NOMO-1 (cell line): ENCODE data around the gene ABCC6.
"Not testable (repeated sequence)": the region's sequence is repeated elsewhere in the genome, so short reads cannot be mapped to it uniquely, and the experiment has no call there.

ENCODE experiments used
- DNase-seq, 2 experiments: peaks; one replicate each; lab custom pipeline; 2025; ENCODE audit not compliant: unreplicated experiment in 2 of 2; lab: John Stamatoyannopoulos, UW

ABCC6 gene

DNA sequence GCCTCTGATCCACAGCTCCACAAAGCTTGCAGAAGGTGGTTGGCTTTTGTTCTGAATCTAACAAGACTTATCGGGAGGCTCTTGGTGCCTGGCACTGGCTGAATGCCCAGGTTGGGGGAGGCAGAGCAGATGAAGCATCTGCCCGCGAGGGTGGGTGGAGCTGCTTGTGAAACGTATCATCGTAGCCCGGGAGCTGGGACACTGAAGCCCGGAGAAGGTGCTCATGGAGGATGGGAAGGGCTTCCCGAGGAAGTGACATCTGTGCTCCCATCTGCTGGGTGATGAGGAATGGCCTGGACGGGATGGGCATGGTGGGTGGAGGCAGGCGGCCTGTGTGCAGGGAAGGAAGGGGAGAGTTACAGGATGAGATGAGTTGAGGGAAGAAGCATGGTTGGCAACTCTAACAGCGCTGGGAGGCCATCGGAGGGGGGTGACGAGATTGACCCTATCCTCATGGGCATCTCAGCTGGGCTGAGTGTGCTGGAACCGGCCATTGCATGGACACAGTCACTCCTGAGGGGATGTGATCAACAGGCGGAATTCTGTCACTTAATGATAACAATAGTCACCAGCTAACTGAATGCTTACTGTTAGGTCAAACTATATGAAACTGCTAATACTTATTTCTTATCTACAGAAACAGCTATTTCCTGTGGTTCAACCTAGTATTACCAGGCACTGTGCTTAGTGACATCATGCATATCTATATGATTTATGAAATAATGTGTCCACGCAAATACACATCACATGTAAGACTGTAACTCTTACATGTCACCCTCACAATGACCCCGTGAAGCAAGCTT, 102.7 kb downstream of the ABCC6 start:
- DNase-seq = no peak

GRCh38 chr16:16120044-16120381, 103.3 kb downstream of the ABCC6 start:
- no peak for DNase-seq

GRCh38 chr16:16118337-16118736, 105.0 kb downstream of the ABCC6 start:
- no peak for DNase-seq

- DNase-seq = no peak
These were observed 106.5 kb downstream of the ABCC6 start for GRCh38 chr16:16116841-16117240.

- no peak for DNase-seq
These were observed 110.2 kb downstream of the ABCC6 start for GRCh38 chr16:16113076-16113475.

DNA sequence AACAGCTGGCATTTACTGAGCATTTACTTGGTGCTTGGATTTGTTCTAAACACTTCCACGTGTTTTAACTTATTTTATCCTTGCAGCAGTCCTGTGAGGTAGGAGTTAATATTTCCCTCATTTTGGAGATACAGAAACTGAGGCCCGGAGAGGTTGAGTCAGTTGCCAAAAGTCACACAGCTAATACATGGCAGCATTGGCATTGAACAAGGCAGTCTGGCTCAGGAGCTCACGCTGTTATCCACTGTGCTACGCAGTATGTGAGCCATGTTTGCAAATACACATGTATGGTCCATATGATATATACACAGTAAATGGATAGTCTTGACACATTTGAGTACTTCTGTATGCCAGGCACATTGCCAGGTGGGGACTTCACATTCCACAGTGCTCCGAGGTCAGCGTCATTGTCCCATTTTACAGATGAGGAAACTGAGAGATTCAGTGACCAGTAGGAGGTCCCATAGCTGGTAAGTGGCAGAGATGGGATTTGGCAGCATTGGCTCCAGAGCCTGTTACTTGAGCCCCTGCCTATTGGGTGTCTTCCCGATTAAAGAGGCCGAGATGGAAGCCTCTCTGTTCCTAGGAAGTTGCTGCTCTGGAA, 110.7 kb downstream of the ABCC6 start:
- no peak for DNase-seq

- no peak for DNase-seq
These were observed 111.7 kb downstream of the ABCC6 start for GRCh38 chr16:16111639-16112038.

DNA sequence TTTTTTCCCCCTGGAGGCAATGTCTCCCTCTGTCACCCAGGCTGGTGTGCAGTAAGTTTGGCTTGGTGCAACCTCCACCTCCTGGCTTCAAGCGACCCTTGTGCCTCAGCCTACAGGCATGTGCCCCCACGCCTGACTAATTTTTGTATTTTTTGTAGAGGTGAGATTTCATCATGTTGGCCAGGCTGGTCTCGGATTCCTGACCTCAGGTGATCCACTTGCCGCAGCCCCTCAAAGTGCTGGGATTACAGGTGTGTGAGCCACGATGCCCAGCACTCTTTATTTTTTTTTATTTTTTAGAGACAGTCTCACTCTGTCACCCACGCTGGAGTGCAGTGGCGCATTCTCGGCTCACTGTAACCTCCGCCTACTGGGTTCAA, 113.2 kb downstream of the ABCC6 start:
- DNase-seq = no peak

DNA sequence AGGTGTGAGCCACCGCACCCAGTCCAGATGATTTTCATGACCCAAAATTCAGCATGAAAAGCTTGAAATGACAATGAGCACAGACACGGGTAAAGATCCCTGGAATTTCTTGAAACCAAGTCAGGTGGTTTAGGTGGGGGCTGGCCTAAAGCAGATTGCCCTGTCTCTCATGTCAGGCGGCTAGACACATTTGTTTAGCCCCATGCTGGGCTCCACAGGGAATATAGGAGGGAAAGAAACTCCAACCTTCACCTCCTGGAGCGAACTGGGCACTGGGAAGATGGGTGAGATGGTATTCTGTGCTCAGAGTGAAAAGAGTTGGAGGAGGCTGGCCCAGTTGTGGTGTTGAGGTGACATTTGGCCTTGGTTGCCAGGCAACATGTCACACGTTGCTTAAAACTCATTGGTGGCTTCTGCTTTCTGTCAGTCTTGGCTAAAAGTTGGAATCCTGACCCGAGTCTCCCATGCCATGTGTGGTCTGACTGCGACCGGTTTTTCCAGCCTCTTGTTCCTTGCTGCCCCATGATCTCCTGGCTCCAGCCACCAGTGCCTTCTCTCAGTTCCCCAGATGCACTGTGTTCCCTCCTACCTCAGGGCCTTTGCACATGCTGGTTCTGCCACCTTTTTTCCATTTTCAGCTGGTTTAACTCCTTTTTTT, 113.7 kb downstream of the ABCC6 start:
- DNase-seq = no peak

GRCh38 chr16:16108759-16109158, 114.5 kb downstream of the ABCC6 start:
- DNase-seq = no peak

DNA sequence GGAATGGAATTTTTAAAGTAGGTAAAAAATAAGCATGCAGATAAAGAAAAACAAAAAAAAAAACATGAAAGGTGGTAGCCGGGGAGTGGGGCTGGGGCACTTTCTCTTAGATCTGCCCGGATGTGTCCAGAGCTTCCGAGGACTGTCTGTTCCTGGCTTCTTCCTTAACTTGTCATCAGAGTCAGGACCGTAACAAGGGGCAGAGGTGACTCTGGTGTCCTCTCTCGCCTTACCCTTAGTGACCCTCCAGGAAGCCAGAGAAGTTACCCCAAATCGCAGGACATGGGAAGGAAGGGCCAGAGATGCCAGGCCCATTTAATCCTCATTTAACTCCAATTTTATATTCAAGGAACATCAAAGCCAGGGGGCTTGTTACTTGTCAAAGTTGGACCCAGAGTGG, 115.5 kb downstream of the ABCC6 start:
- DNase-seq = no peak

DNA sequence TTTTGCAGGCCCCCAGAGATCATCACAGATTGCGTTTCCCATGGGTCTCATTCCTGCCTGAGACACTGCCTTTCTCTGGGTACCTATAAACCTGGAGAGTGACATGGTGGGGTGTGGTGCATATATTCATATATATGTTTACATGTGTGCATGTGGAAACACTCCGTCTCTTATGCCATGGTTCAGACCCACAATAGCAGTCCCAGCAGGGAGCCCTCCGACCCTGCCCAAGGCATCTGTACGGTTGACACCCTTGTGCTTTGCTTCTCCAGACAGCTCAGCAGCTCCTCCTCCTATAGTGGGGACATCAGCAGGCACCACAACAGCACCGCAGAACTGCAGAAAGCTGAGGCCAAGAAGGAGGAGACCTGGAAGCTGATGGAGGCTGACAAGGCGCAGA, 116.8 kb downstream of the ABCC6 start:
- DNase-seq = no peak

GRCh38 chr16:16105646-16106045, 117.6 kb downstream of the ABCC6 start:
- DNase-seq = no peak

GRCh38 chr16:16104804-16105141, 118.5 kb downstream of the ABCC6 start:
- not testable (repeated sequence) for DNase-seq

DNA sequence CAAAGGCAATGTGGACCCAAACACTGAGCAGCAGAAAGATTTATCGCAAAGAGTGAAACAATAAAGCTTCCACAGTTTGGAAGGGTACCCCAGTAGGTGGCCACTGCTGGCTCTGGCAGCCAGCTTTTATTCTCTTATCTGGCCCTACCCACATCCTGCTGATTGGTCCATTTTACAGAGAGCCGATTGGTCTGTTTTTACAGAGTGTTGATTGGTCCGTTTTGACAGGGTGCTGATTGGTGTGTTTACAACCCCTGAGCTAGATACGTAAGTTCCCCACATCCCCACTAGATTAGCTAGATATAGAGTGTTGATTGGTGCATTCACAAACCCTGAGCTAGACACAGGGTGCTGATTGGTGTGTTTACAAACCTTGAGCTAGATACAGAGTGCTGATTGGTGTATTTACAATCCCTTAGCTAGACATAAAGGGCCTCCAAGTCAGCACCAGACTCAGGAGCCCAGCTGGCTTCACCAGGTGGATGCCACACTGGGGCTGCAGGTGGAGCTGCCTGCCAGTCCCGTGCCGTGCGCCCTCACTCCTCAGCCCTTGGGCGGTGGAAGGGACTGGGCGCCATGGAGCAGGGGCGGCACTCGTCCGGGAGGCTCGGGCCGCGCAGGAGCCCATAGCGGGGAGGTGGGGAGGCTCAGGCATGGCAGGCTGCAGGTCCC, 119.0 kb downstream of the ABCC6 start:
- not testable (repeated sequence) for DNase-seq

DNA sequence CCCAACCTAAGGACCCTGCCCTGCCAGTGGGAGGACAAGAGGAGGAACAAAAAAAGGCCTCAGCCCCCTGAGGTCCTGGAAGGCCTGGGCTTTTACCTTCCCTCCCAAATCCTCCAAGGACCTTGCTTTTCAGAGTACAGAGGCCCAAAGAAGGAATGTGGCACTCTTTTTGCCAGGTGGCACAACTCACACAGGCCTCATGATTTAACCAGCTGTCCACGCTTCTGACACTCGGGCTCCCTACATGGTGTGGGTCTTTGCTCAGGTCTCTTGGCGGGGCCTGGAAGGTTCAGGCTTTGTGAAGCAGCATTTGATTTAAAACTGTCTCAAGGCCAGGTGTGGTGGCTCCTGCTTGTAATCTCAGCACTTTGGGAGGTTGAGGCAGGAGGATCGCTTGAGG, 120.6 kb downstream of the ABCC6 start:
- no peak for DNase-seq

- DNase-seq = no peak
These were observed 121.7 kb downstream of the ABCC6 start for GRCh38 chr16:16101585-16101984.

- no peak for DNase-seq
These were observed 122.7 kb downstream of the ABCC6 start for GRCh38 chr16:16100631-16101030.

GRCh38 chr16:16099320-16099719, 124.0 kb downstream of the ABCC6 start:
- DNase-seq = no peak
